Mucosa of stomach (tissue), 1 donor: ENCODE data around the gene EIF4EBP2.
A peak's percentile ranks its signal among the peaks of the same experiment; 100 is the strongest.

Experiments
- H3K27me3 ChIP-seq: one replicate; pipeline ENCODE4 v1.7.0; 2013; ENCODE audit warnings: mild to moderate bottlenecking, low read length; ENCODE audit not compliant: control insufficient read depth, insufficient read depth
- H3K36me3 ChIP-seq: one replicate; pipeline ENCODE4 v1.7.0; 2013; ENCODE audit warnings: low read length; ENCODE audit not compliant: control insufficient read depth, insufficient read depth
- H3K4me1 ChIP-seq: one replicate; pipeline ENCODE4 v1.7.0; 2013; ENCODE audit warnings: mild to moderate bottlenecking, low read length; ENCODE audit not compliant: control insufficient read depth, insufficient read depth
- H3K4me3 ChIP-seq: one replicate; pipeline ENCODE4 v1.7.0; 2013; ENCODE audit warnings: low read length
- H3K9ac ChIP-seq: one replicate; pipeline ENCODE4 v1.7.0; 2013; ENCODE audit warnings: mild to moderate bottlenecking, low read length, moderate library complexity
- H3K9me3 ChIP-seq: one replicate; pipeline ENCODE4 v1.7.0; 2013; ENCODE audit warnings: mild to moderate bottlenecking, low read length, moderate library complexity; ENCODE audit not compliant: control insufficient read depth
- donor health status: Pancreatic carcinoma.

The EIF4EBP2 gene, protein sequence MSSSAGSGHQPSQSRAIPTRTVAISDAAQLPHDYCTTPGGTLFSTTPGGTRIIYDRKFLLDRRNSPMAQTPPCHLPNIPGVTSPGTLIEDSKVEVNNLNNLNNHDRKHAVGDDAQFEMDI

DNA sequence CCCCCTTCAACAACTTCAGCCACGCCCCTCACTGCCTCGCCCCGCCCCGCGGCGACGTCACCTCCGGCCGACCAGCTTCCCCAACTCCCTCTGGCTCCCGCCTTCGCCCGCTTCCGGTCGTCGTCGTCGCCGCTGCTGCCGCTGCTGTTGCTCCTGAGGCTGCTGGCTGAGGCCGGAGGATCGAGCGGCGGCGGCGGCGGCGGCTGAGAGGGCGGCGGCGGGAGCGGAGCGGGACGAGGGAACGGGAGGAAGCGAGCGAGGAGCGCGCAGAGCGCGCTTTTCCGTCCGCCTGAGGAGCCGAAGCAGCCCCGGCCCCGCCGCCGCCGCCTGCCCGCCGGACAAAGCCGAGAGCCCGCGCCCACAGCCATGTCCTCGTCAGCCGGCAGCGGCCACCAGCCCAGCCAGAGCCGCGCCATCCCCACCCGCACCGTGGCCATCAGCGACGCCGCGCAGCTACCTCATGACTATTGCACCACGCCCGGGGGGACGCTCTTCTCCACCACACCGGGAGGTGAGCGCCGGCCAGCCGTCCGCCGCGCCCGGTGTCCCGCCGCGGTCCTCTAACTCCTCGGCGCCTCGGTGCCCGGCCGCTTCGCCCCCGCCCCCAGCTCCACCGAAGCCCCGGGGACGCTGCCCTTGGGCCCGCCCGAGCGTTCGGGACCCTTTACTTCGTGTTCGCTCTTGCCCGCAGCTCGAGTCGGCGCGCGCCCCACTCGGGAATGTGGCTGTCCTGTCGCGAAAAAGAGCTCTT lies at the start of gene EIF4EBP2:
TSS of gene EIF4EBP2 (plus strand) at position 110 of the 751 bp plus-strand sequence. CDS start at position 367, 257 bp downstream.
- peaks cover 18% of the 10 kb centered on the region for H3K4me1 ChIP-seq
- peak within 1 kb of the TSS; percentile 93 for H3K9ac ChIP-seq
- H3K4me3 ChIP-seq: peak within 1 kb of the TSS; percentile 52
- H3K27me3 ChIP-seq: no peaks in the 10 kb centered on the region
- no peaks in the 10 kb centered on the region for H3K36me3 ChIP-seq
- H3K9me3 ChIP-seq: no peaks in the 10 kb centered on the region

DNA sequence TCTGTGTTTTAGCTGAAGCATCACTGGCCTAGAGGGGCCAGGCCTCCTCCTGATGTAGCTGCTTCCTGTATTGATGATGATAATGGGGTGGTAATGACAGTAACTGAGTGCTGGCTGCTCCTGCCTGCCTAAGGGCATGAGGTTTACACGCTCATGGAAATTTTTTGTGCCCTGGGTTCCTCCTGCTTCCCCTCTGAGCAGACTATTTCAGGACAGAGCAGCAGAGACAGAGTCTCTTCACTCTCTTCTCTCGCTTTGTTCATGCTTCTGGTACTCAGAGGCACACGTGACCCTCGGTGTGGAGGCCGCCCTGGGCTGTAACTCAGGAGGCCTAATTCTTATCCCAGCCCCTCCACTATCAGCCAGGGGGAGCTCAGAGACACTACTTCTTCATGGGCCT lies 49.4 kb upstream of the EIF4EBP2 start:
- no peaks in the 10 kb centered on the region for H3K9me3 ChIP-seq
- no peaks in the 10 kb centered on the region for H3K27me3 ChIP-seq
- H3K36me3 ChIP-seq: no peaks in the 10 kb centered on the region
- no peaks in the 10 kb centered on the region for H3K4me1 ChIP-seq
- no peak overlapping the region for H3K9ac ChIP-seq
- no peak overlapping the region for H3K4me3 ChIP-seq

DNA sequence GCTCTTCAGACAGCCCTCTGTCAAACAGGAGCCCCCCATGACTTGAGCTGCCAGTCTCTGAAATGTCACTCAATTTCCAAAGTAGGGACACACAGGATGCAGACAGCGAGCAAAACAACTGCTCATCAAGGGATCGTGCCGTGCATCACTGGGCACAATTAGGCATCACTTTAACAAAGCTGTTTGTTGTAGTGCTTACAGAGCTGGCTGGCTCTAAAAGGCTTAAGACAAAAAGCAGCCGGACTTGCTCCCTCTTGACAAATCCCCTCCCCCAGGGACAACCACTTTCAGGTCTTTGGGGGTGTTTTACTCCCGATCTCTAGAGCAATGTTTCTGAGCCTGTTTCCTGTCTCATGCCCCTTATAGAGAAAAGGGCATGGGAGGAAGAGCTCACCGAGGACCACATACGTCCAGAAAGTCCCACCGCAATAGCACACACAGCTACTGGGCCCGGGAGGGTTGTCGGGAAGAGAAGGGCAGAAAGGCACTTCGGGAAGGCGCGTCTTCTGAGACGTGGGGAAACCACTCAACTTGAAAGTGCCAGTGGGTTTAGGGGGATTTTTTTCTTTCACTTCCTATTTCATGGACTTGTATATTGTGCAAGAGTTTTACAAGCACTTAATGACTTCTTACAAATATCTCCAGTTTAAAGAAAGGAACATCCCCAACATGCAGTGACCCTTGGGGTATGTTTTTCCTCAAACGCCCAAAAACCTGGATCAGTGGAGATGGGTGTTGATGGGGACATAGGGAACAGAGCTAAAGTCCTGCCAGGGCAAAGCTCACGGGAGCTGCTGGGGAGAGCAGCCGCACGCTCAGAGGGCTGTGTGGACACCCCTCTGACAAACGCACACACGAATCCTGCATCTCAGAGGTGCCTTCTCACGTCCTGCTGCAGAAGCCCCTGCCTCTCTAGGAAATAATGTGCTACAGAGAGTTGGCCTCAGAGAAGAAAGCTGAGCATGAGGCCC lies 48.6 kb upstream of the EIF4EBP2 start:
- Histone ChIP-seq H3K9ac (no peak overlapping the region), H3K4me1 (no peaks in the 10 kb centered on the region), H3K9me3 (no peaks in the 10 kb centered on the region), H3K4me3 (no peak overlapping the region), H3K27me3 (no peaks in the 10 kb centered on the region), H3K36me3 (no peaks in the 10 kb centered on the region)

DNA sequence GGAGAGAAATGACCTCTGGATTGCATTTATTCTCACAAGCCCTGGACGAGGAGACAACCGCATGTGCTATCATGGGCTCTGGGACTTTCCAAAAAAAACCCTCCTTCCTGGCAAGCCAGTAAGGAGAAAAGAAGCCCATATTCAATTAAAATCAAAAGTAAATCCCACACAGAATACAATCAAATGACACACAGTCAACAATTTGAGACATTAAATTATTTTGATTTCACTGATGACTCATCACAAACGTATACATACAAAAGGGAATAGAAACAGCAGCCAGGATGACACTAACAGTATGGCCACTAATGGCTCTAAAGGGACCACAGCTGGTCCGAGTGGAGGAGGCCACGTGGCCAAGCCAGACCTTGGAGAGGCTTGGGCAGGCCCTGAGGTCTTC lies 46.4 kb upstream of the EIF4EBP2 start:
- no peak overlapping the region for H3K4me3 ChIP-seq
- no peaks in the 10 kb centered on the region for H3K36me3 ChIP-seq
- H3K4me1 ChIP-seq: no peaks in the 10 kb centered on the region
- no peak overlapping the region for H3K9ac ChIP-seq
- H3K9me3 ChIP-seq: no peaks in the 10 kb centered on the region
- H3K27me3 ChIP-seq: no peaks in the 10 kb centered on the region

DNA sequence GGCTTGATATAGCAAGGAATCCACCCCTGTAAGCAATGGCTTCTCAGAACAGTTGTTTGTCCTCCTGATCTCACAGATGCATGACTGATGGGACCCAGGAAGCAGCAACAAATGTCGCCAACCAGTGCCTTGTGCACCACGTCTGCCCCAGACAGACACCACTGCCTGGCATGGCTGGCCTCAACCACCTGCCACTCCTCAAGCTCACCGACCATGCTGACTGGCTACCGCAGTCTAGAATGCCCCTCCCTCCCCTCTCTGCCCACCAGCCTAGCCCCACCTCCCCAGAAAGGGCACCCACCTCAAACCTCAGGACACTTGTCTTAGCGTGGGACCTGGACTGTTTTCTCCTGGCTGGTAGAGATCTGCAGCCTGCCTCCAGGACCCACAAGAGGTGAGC lies 45.5 kb upstream of the EIF4EBP2 start:
- Histone ChIP-seq H3K36me3 (no peaks in the 10 kb centered on the region), H3K9me3 (no peaks in the 10 kb centered on the region), H3K4me3 (no peak overlapping the region), H3K27me3 (no peaks in the 10 kb centered on the region), H3K4me1 (peaks cover 1% of the 10 kb centered on the region), H3K9ac (no peak overlapping the region)

DNA sequence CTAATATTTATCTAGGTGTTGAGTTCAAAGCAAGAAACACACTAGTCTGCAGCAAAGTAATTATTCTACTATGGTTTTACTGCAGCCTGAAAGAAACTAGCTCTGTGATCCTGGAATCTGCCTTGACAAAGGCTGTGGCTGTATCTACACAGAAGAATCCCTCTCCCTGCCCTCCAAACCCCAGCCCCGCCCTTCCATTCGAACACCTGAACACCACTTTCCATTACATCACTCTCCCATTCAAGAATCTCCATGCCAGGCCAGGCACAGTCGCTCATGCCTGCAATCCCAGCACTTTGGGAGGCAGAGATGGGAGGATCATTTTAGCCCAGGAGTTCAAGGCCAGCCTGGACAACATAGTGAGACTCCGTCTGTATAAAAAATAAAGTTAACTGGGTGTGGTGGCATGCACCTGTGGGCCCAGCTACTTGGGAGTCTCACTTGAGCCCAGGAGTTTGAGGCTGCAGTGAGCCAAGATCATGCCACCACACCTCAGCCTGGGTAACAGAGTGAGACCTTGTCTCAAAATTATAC lies 44.9 kb upstream of the EIF4EBP2 start:
- Histone ChIP-seq H3K9me3 (no peaks in the 10 kb centered on the region), H3K4me1 (peaks cover 8% of the 10 kb centered on the region), H3K27me3 (no peaks in the 10 kb centered on the region), H3K9ac (no peak overlapping the region), H3K36me3 (no peaks in the 10 kb centered on the region), H3K4me3 (no peak overlapping the region)

DNA sequence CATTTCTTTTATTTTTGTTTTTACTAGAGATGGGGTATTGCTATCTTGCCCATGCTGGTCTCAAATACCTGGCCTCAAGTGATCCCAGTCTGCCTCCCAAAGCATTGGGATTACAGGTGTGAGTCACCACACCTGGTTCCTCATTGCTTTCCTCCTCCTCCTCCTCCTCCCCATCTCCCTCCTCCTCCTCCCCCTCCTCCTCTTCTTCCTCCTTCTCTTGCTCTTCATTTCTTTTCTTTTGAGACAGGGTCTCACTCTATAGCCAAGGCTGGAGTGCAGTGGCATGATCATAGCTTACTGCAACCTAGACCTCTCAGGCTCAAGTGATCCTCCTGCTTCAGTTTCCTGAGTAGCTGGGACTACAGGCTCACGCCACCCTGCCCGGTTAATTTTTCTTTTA lies 43.7 kb upstream of the EIF4EBP2 start:
- no peak overlapping the region for H3K9ac ChIP-seq
- H3K4me3 ChIP-seq: no peak overlapping the region
- H3K9me3 ChIP-seq: no peaks in the 10 kb centered on the region
- no peaks in the 10 kb centered on the region for H3K27me3 ChIP-seq
- H3K4me1 ChIP-seq: peaks cover 15% of the 10 kb centered on the region
- no peaks in the 10 kb centered on the region for H3K36me3 ChIP-seq

DNA sequence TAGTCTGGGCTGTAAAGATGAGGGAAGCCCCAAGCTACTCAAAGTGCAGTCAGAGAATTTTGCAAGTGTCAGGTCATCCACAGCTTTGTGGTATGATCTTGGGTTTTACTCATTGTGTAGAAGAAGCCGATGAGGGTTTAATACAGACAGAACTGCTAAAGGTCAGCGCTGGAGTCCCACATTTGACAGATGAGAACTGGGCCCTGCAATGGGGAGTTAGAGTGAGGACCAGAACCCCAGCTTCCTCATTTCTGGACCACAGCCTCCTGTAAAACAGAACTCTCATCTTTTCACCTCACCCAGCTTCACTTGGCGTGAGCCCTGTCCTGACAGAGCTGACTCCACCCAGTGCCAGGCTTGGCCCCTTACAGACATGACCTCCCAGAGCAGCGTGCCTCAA lies 41.6 kb upstream of the EIF4EBP2 start:
- H3K4me1 ChIP-seq: peaks cover 15% of the 10 kb centered on the region
- H3K36me3 ChIP-seq: no peaks in the 10 kb centered on the region
- H3K9me3 ChIP-seq: no peaks in the 10 kb centered on the region
- H3K9ac ChIP-seq: no peak overlapping the region
- no peak overlapping the region for H3K4me3 ChIP-seq
- no peaks in the 10 kb centered on the region for H3K27me3 ChIP-seq

DNA sequence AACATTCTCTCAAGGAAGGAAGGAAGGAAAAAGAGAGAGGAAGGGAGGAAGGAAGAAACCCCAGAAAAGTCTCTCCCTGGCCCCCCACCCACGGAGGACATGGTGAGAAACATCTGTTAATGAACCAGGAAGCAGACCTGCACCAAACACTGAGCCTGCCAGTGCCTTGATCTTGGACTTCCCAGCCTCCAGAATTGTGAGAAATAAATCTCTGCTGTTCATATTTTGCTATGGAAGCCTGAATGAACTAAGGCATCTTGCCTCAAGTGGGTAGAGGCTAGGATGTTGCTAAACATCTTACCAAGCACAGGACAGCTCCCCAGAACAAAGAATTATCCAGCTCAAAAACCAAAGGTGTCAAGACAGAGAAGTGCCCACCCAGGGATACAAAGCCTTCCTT lies 40.7 kb upstream of the EIF4EBP2 start:
- no peak overlapping the region for H3K4me3 ChIP-seq
- H3K9ac ChIP-seq: peak overlapping the region; percentile 42

DNA sequence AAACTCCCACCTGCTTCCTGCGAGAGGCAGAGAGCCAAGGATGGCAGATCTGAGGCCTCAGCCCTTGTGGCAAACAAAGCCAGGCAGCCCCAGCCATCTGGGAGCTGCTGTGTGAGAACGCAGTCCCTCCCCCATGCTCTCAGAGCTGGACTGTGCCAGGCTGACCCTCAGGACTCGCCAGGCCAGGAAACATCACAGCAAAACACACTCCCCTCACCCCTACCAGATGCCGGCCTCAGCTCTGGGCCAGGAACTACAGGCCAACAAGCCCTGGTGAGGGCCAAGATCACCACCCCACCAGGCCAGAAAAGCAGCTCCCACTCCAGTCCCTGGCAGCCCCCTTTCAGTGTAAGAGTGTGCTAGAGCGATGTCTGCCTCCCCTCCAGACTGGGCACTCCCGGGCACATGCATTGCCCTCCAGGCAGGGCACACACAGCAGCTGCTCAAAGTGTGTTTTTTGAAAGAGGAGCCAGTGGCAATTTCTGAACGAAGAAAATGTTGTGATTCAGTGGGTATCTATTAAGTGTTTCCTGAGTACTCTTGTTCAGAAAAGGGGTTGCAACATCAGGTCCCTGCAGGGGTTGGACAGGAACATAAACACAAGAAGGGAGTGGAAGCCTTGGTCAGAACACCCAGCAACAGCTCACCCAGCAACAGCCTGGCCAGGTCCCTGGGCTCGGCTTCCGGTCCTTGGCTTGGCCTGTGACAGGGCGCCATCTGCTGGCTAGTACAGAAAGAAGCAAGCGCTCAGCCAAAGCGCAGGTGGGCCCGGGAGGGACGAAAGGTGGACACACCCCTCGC lies 39.8 kb upstream of the EIF4EBP2 start:
- Histone ChIP-seq H3K9ac (peak overlapping the region; percentile 42), H3K4me3 (no peak overlapping the region), H3K4me1 (peaks cover 15% of the 10 kb centered on the region), H3K36me3 (no peaks in the 10 kb centered on the region), H3K27me3 (no peaks in the 10 kb centered on the region), H3K9me3 (no peaks in the 10 kb centered on the region)

More for the DNA sequence above, 40.7 kb upstream of the EIF4EBP2 start:
- H3K36me3 ChIP-seq: no peaks in the 10 kb centered on the region
- no peaks in the 10 kb centered on the region for H3K9me3 ChIP-seq
- peaks cover 15% of the 10 kb centered on the region for H3K4me1 ChIP-seq
- no peaks in the 10 kb centered on the region for H3K27me3 ChIP-seq

DNA sequence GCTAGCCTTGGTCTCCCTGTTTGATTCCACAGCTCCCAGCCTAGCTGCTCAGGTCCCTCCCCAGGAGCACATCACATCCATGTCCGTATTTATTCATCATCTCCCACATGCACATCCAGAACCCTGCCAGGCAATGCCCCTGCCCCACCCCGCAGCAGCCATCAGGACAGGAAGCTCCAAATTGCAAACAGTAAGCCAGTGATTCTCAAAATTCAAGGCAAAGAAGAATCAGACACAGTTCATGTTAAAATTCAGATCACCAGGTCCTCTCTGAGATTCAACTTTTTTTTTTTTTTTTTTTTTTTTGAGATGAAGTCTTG lies 39.2 kb upstream of the EIF4EBP2 start:
- Histone ChIP-seq H3K36me3 (no peaks in the 10 kb centered on the region), H3K27me3 (no peaks in the 10 kb centered on the region), H3K9ac (no peak overlapping the region), H3K4me1 (peaks cover 15% of the 10 kb centered on the region), H3K9me3 (no peaks in the 10 kb centered on the region), H3K4me3 (no peak overlapping the region)
